ENCODE measurements around the gene SMAD5.

Gene SMAD5

GRCh38 chr5:136157514-136157913 is 24.9 kb downstream of the SMAD5 start:
- no peak for DNase-seq

GRCh38 chr5:136159457-136159856 is 26.8 kb downstream of the SMAD5 start:
- DNase-seq: no peak

- no peak for DNase-seq
Observed at GRCh38 chr5:136162008-136162407, 29.4 kb downstream of the SMAD5 start.

- no peak for DNase-seq
Observed at GRCh38 chr5:136164226-136164625, 31.6 kb downstream of the SMAD5 start.

GRCh38 chr5:136166909-136167308 is 34.3 kb downstream of the SMAD5 start:
- no peak for DNase-seq

- no peak for DNase-seq
Observed at GRCh38 chr5:136169218-136169617, 36.6 kb downstream of the SMAD5 start.

- DNase-seq: no peak
Observed at GRCh38 chr5:136174021-136174659, 41.5 kb downstream of the SMAD5 start.

GRCh38 chr5:136182618-136183017 is 50.0 kb downstream of the SMAD5 start:
- no peak for DNase-seq

GRCh38 chr5:136185974-136186665 is 53.5 kb downstream of the SMAD5 start:
- no peak for DNase-seq

- DNase-seq: no peak
Observed at GRCh38 chr5:136186796-136187195, 54.2 kb downstream of the SMAD5 start.

- no peak for DNase-seq
Observed at GRCh38 chr5:136188859-136189258, 56.2 kb downstream of the SMAD5 start.

- no peak for DNase-seq
Observed at GRCh38 chr5:136190091-136190720, 57.6 kb downstream of the SMAD5 start.

GRCh38 chr5:136190904-136191303 is 58.3 kb downstream of the SMAD5 start:
- no peak for DNase-seq

GRCh38 chr5:136191304-136192014 is 58.8 kb downstream of the SMAD5 start:
- no peak for DNase-seq

- no peak for DNase-seq
Observed at GRCh38 chr5:136192015-136192525, 59.4 kb downstream of the SMAD5 start.

GRCh38 chr5:136192526-136193321 is 60.1 kb downstream of the SMAD5 start, which contains the start of gene SMIM32:
Gene SMIM32, minus strand, starts transcription at chr5:136193162. Its CDS starts 638 bp downstream, at chr5:136192524.
- DNase-seq: no peak

- DNase-seq: no peak
Observed at GRCh38 chr5:136193322-136193935, 60.8 kb downstream of the SMAD5 start.

- DNase-seq: no peak
Observed at GRCh38 chr5:136194576-136194975, 61.9 kb downstream of the SMAD5 start.

- no peak for DNase-seq
Observed at GRCh38 chr5:136195971-136196820, 63.6 kb downstream of the SMAD5 start.

GRCh38 chr5:136197462-136198142 is 65.0 kb downstream of the SMAD5 start:
- no peak for DNase-seq
